ENCODE data around the gene WRAP53.

Gene WRAP53

DNA sequence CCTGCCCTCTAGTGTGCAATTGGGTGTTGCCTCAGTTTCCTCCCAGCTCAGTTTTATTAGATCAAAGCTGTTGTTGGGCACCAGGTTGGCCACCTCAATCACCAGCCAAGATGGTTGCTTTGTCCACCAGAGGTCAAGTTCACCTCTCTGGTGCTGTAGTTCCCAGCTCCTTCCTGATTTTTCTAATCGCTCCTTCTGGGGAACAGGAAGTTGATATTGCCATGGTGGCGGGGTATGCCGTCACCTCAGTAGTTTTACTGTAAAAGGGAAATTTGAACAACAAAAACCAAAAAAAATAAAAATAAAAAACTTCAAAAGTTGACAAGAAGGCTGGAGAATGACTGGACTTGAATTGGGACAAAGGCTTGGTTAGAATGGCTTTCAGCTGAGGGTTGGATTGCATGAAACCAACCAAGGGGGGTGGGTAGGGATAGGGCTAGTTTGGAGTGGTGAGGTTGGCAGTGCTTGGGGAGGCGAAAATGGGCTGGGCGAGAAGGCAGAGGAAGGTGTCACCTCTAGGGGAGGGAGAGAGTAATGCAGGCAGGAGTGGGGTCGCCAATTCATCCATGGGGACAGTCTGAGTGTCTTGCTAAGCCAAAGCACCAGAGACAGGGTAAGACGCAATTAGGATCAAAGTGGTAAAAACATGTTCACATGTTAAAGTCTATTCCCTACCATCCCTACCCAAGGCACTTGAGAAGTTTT, 22.9 kb downstream of the WRAP53 start:
- Histone ChIP-seq H3K79me2 (ENCODE audit: low read length) (no peaks in the 10 kb centered on the region), H3K9ac (ENCODE audit: low read length) (no peak overlapping the region), H3K9me3 (ENCODE audit: insufficient read depth, low read length) (no peaks in the 10 kb centered on the region), H4K20me1 (ENCODE audit: insufficient read depth, low read length) (no peaks in the 10 kb centered on the region), H3K4me1 (ENCODE audit: low read length) (peaks cover 10% of the 10 kb centered on the region), H3K4me2 (ENCODE audit: low read length) (no peak overlapping the region), H3K36me3 (replicated peaks; ENCODE audit: low read depth, low read length) (no peaks in the 10 kb centered on the region), H3K27me3 (ENCODE audit: low read depth, low read length) (peaks cover 27% of the 10 kb centered on the region), H3K4me3 (ENCODE audit: low read length) (no peak overlapping the region), H3K27ac (ENCODE audit: low read length) (no peak overlapping the region), H2AFZ (ENCODE audit: low read depth, low read length) (no peak overlapping the region)
- no peak for TF ChIP-seq EZH2phosphoT487 (IDR thresholded peaks at IDR 0.05; ENCODE audit: low read depth)
- TF ChIP-seq, protein P1, sequence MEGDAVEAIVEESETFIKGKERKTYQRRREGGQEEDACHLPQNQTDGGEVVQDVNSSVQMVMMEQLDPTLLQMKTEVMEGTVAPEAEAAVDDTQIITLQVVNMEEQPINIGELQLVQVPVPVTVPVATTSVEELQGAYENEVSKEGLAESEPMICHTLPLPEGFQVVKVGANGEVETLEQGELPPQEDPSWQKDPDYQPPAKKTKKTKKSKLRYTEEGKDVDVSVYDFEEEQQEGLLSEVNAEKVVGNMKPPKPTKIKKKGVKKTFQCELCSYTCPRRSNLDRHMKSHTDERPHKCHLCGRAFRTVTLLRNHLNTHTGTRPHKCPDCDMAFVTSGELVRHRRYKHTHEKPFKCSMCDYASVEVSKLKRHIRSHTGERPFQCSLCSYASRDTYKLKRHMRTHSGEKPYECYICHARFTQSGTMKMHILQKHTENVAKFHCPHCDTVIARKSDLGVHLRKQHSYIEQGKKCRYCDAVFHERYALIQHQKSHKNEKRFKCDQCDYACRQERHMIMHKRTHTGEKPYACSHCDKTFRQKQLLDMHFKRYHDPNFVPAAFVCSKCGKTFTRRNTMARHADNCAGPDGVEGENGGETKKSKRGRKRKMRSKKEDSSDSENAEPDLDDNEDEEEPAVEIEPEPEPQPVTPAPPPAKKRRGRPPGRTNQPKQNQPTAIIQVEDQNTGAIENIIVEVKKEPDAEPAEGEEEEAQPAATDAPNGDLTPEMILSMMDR (IDR thresholded peaks at IDR 0.05; ENCODE audit: low read depth, low read length) = no peak

DNA sequence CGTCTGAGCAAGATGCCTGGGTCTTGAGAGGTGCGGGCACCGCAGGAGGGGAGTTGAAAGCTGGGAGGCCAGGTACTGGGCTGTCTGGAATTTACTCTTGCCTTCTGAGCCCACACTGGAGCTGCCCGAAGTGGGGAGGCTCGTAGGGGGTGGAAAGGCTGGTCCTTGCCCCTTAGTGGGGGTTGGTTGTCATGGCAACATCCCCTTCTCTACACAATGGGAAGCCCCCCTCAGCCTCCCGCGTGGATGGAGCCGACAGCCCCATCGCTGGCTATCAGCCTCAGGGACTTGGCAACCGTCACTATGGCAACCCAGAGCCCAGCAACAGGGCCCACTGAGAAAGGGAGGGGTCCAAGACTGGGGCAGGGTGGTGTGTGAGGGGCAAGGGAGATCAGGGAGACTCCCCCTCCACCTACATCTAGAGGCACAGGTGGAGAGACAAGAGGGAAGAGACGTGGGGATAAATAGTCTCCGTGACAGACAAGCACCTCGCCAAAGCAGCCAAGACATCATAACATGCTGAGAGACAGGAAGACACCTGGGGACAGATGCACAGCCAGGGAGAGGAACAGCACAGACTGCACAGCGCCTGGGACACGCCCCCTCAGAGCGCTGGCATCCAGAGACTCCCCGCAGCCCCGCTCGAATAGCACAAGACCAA, 24.0 kb downstream of the WRAP53 start:
- Histone ChIP-seq H4K20me1 (ENCODE audit: insufficient read depth, low read length) (no peaks in the 10 kb centered on the region), H3K79me2 (ENCODE audit: low read length) (no peaks in the 10 kb centered on the region), H3K27me3 (ENCODE audit: low read depth, low read length) (peaks cover 25% of the 10 kb centered on the region), H3K4me2 (ENCODE audit: low read length) (no peak overlapping the region), H3K4me1 (ENCODE audit: low read length) (peaks cover 14% of the 10 kb centered on the region), H3K36me3 (replicated peaks; ENCODE audit: low read depth, low read length) (no peaks in the 10 kb centered on the region), H2AFZ (ENCODE audit: low read depth, low read length) (no peak overlapping the region), H3K4me3 (ENCODE audit: low read length) (no peak overlapping the region), H3K9ac (ENCODE audit: low read length) (no peak overlapping the region), H3K27ac (ENCODE audit: low read length) (no peak overlapping the region), H3K9me3 (ENCODE audit: insufficient read depth, low read length) (no peaks in the 10 kb centered on the region)
- TF ChIP-seq, protein P1 (IDR thresholded peaks at IDR 0.05; ENCODE audit: low read depth, low read length) = no peak
- TF ChIP-seq EZH2phosphoT487 (IDR thresholded peaks at IDR 0.05; ENCODE audit: low read depth) = no peak

DNA sequence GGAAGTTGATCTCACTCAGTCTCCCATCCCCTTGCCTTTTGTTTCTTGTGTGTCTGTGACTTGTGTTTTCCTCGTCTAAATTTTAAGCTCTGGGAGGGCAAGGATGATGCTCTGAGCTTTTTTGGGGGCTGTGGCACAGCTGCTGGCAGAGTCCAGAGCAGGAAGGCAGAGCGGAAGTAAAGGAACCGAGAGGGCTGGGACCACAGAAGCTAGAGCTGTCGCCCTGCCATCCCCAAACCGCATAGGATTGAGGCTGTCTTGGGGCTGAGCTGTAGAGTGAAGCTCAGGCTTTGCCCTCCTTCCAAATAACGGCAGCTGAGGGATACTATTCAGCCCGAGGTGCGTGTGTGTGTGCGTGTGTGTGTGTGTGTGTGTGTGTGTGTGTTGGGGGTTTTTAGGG, 25.5 kb downstream of the WRAP53 start:
- H3K36me3 ChIP-seq (replicated peaks; ENCODE audit: low read depth, low read length) = no peaks in the 10 kb centered on the region
- peaks cover 37% of the 10 kb centered on the region for H3K27me3 ChIP-seq (ENCODE audit: low read depth, low read length)
- H3K9ac ChIP-seq (ENCODE audit: low read length) = no peak overlapping the region
- no peaks in the 10 kb centered on the region for H3K9me3 ChIP-seq (ENCODE audit: insufficient read depth, low read length)
- TF ChIP-seq, protein P1 (IDR thresholded peaks at IDR 0.05; ENCODE audit: low read depth, low read length) = no peak
- TF ChIP-seq EZH2phosphoT487 (IDR thresholded peaks at IDR 0.05; ENCODE audit: low read depth) = no peak
- no peak overlapping the region for H3K4me2 ChIP-seq (ENCODE audit: low read length)
- H3K27ac ChIP-seq (ENCODE audit: low read length) = no peak overlapping the region
- H2AFZ ChIP-seq (ENCODE audit: low read depth, low read length) = no peak overlapping the region
- no peak overlapping the region for H3K4me3 ChIP-seq (ENCODE audit: low read length)
- no peaks in the 10 kb centered on the region for H4K20me1 ChIP-seq (ENCODE audit: insufficient read depth, low read length)
- no peaks in the 10 kb centered on the region for H3K79me2 ChIP-seq (ENCODE audit: low read length)
- H3K4me1 ChIP-seq (ENCODE audit: low read length) = peaks cover 17% of the 10 kb centered on the region

DNA sequence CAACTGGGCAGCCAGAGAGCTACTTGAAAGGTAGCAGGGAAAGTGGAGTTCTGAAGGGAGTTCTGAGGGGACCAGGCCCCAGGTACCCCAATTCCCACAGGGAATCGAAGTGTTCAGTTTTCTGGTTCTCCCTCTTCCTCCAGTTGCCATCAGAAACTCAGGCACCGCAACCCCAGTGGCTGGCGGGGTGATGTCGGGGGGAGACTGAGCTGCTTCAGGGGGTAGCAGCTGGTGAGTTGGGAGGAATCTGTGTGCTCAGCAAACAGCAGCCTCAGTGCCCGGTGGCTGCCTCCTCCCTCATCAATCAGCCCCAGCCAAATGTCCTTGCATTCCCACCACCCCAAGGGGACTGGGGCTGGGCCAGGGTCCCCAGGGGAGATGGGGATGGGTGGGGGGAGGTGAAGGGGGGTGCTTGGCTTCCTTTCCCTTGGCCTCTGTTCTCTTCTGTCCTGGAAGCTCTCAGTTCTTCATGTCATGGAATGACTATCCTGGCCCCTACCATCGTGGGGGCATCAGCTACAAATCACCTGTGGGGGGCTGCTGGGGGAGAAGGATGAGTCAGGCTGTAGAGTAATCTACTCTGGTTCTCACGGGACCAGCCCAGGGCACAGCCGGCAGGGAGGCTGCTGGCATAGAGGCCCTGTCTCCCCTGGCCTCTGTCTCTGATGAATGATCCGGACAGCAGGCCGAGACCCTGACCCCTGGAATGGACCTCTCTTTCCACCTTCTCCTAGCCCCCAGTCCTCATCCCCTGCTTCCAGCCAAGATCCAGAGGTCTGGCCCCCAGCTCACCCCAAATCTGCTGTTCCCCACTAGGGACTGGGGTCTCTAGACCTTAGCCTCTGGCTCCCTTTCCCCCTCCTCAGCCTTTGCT, 26.7 kb downstream of the WRAP53 start:
- Histone ChIP-seq H3K4me1 (ENCODE audit: low read length) (peaks cover 17% of the 10 kb centered on the region), H3K27me3 (ENCODE audit: low read depth, low read length) (peaks cover 42% of the 10 kb centered on the region), H3K4me2 (ENCODE audit: low read length) (no peak overlapping the region), H3K9me3 (ENCODE audit: insufficient read depth, low read length) (no peaks in the 10 kb centered on the region), H2AFZ (ENCODE audit: low read depth, low read length) (no peak overlapping the region), H4K20me1 (ENCODE audit: insufficient read depth, low read length) (no peaks in the 10 kb centered on the region), H3K4me3 (ENCODE audit: low read length) (no peak overlapping the region), H3K9ac (ENCODE audit: low read length) (no peak overlapping the region), H3K36me3 (replicated peaks; ENCODE audit: low read depth, low read length) (no peaks in the 10 kb centered on the region), H3K27ac (ENCODE audit: low read length) (no peak overlapping the region), H3K79me2 (ENCODE audit: low read length) (no peaks in the 10 kb centered on the region)
- TF ChIP-seq, protein P1 (IDR thresholded peaks at IDR 0.05; ENCODE audit: low read depth, low read length) = no peak
- TF ChIP-seq EZH2phosphoT487 (IDR thresholded peaks at IDR 0.05; ENCODE audit: low read depth) = no peak

Data from OCI-LY3 (cell line).